Activated CD4-positive, alpha-beta T cell treated with anti-CD3 and anti-CD28 coated beads, Interleukin-2, Interleukin-4, amounts not matched to agents 100 ng/mL and 50 ng/mL, durations not matched to agents 16 hours and 8 hours (primary cell): Measurements from ENCODE around the gene RNF43.
"Not testable (repeated sequence)": the region's sequence is repeated elsewhere in the genome, so short reads cannot be mapped to it uniquely, and the experiment has no call there.

ENCODE experiments used
- DNase-seq: peaks from one replicate; pipeline ENCODE4 v3.0.0-alpha.2; 2020; ENCODE audit warnings: low spot score

Gene RNF43

GRCh38 chr17:58409432-58409831 is 7.9 kb downstream of the RNF43 start:
- no peak for DNase-seq

GRCh38 chr17:58403311-58403710 is 14.0 kb downstream of the RNF43 start:
- no peak for DNase-seq

- no peak for DNase-seq
Observed at GRCh38 chr17:58402679-58403078, 14.7 kb downstream of the RNF43 start.

- DNase-seq: peak; percentile 37
Observed at GRCh38 chr17:58402047-58402446, 15.3 kb downstream of the RNF43 start.

GRCh38 chr17:58401287-58401686 is 16.0 kb downstream of the RNF43 start:
- DNase-seq: no peak

- DNase-seq: no peak
Observed at GRCh38 chr17:58400826-58401225, 16.5 kb downstream of the RNF43 start.

- no peak for DNase-seq
Observed at GRCh38 chr17:58399974-58400373, 17.4 kb downstream of the RNF43 start.

- DNase-seq: no peak
Observed at GRCh38 chr17:58398574-58399266, 18.6 kb downstream of the RNF43 start.

GRCh38 chr17:58397421-58397820 is 19.9 kb downstream of the RNF43 start:
- not testable (repeated sequence) for DNase-seq

- no peak for DNase-seq
Observed at GRCh38 chr17:58396173-58396572, 21.2 kb downstream of the RNF43 start.

GRCh38 chr17:58394534-58395223 is 22.7 kb downstream of the RNF43 start:
- no peak for DNase-seq

GRCh38 chr17:58391302-58391984 is 25.9 kb downstream of the RNF43 start:
- DNase-seq: no peak

- DNase-seq: no peak
Observed at GRCh38 chr17:58390884-58391283, 26.4 kb downstream of the RNF43 start.

GRCh38 chr17:58388302-58389190 is 28.8 kb downstream of the RNF43 start:
- DNase-seq: no peak

- DNase-seq: no peak
Observed at GRCh38 chr17:58387834-58388233, 29.5 kb downstream of the RNF43 start.

- no peak for DNase-seq
Observed at GRCh38 chr17:58386708-58387107, 30.6 kb downstream of the RNF43 start.

- DNase-seq: no peak
Observed at GRCh38 chr17:58385359-58385899, 31.9 kb downstream of the RNF43 start.

GRCh38 chr17:58384897-58385296 is 32.4 kb downstream of the RNF43 start:
- DNase-seq: no peak

GRCh38 chr17:58383892-58384462 is 33.4 kb downstream of the RNF43 start:
- no peak for DNase-seq

- no peak for DNase-seq
Observed at GRCh38 chr17:58382872-58383242, 34.5 kb downstream of the RNF43 start.

- peak; percentile 38 for DNase-seq
Observed at GRCh38 chr17:58382108-58382871, 35.0 kb downstream of the RNF43 start.
